Cardiac muscle cell (in vitro differentiated cells and primary cell): ENCODE measurements around the gene CTRB1. TPM values are rescaled to one million over a fixed set of nuclear protein-coding genes. Genes with fewer than 3 reads are reported as not detected.
"Not testable (repeated sequence)": the region's sequence is repeated elsewhere in the genome, so short reads cannot be mapped to it uniquely, and the experiment has no call there.

ENCODE experiments used
- DNase-seq, 2 donors: peaks; one replicate each; pipeline versions ENCODE4 v3.0.0 to v3.0.0-alpha.2; 2010 to 2017; ENCODE audit warnings: low read depth in 1 of 2, low spot score in 1 of 2
- H3K27ac ChIP-seq: fragments of 200-600 bp; sonication (generic); 2 replicates; pipeline ENCODE4 v1.5.1; 2016
- H3K27me3 ChIP-seq: fragments of 200-600 bp; sonication (generic); 2 replicates; pipeline ENCODE4 v1.6.0; 2016; ENCODE audit warnings: control low read depth
- H3K36me3 ChIP-seq: fragments of 200-600 bp; sonication (generic); 2 replicates; pipeline ENCODE4 v1.5.1; 2016; ENCODE audit warnings: control low read depth
- H3K4me1 ChIP-seq: fragments of 200-600 bp; sonication (generic); 2 replicates; pipeline ENCODE4 v1.8.1; 2017; ENCODE audit warnings: low read depth, mild to moderate bottlenecking, mixed run types
- H3K4me3 ChIP-seq: fragments of 200-600 bp; sonication (generic); 2 replicates; pipeline ENCODE4 v1.5.1; 2016; ENCODE audit warnings: mild to moderate bottlenecking
- H3K9me3 ChIP-seq: fragments of 200-600 bp; sonication (generic); 2 replicates; pipeline ENCODE4 v1.5.1; 2017; ENCODE audit warnings: low read depth, mild to moderate bottlenecking, control low read depth
- CTCF ChIP-seq: IDR thresholded peaks from 2 replicates; pipeline ENCODE4 v1.5.1; 2012; ENCODE audit warnings: low read depth, mild to moderate bottlenecking, low read length
- polyA plus RNA-seq: library from polyadenylated mRNA; unstranded; fragments of >200 nt; fragmentation: Nextera tagmentation; extraction: Ambion mirVana; gene quantifications from 2 replicates; pipeline ENCODE4 v1.2.1, GENCODE V29; 2016
- total RNA-seq: library from RNA; depleted of rRNA; stranded (reverse); fragments of >200 nt; gene quantifications from 2 replicates; pipeline ENCODE4 v1.2.3, GENCODE V29; 2016

Gene CTRB1
- total and polyA plus RNA-seq, 2 experiments from 2014 or later: 1.1 TPM; not detected in 1

GRCh38 chr16:75271441-75272096, 52.8 kb downstream of the CTRB1 start:
- Histone ChIP-seq H3K27ac (peak overlapping the region; percentile 51), H3K36me3 (no peaks in the 10 kb centered on the region), H3K4me1 (peaks cover 14% of the 10 kb centered on the region), H3K9me3 (no peaks in the 10 kb centered on the region), H3K4me3 (no peak overlapping the region), H3K27me3 (no peaks in the 10 kb centered on the region)
- no peak for TF ChIP-seq CTCF
- DNase-seq: no peak

- H3K9me3 ChIP-seq: no peaks in the 10 kb centered on the region
- no peak for TF ChIP-seq CTCF
- H3K4me3 ChIP-seq: no peak overlapping the region
- H3K36me3 ChIP-seq: no peaks in the 10 kb centered on the region
- peak overlapping the region; percentile 51 for H3K27ac ChIP-seq
- DNase-seq: peak in 1 of 2 donors; percentile 58
- H3K27me3 ChIP-seq: no peaks in the 10 kb centered on the region
- H3K4me1 ChIP-seq: peaks cover 13% of the 10 kb centered on the region
These were observed 53.3 kb downstream of the CTRB1 start for GRCh38 chr16:75272097-75272551.

- not testable (repeated sequence) for H3K27ac ChIP-seq, H3K4me3 ChIP-seq, DNase-seq, H3K36me3 ChIP-seq, H3K9me3 ChIP-seq, H3K27me3 ChIP-seq
- H3K4me1 ChIP-seq: peaks cover 10% of the 10 kb centered on the region
These were observed 53.8 kb downstream of the CTRB1 start for GRCh38 chr16:75272629-75273028.

GRCh38 chr16:75273054-75273925, 54.5 kb downstream of the CTRB1 start:
- H3K36me3 ChIP-seq: no peaks in the 10 kb centered on the region
- no peak for TF ChIP-seq CTCF
- peaks cover 5% of the 10 kb centered on the region for H3K4me1 ChIP-seq
- no peak overlapping the region for H3K4me3 ChIP-seq
- no peak for DNase-seq
- H3K27ac ChIP-seq: no peak overlapping the region
- no peaks in the 10 kb centered on the region for H3K27me3 ChIP-seq
- no peaks in the 10 kb centered on the region for H3K9me3 ChIP-seq

Other genes with a start within 250 kb of the CTRB1 start
- gene WDR59, start 233.9 kb upstream of the CTRB1 start, total RNA-seq: 26.9 and 51.1 TPM in 2 replicates
- gene WDR59, start 233.9 kb upstream of the CTRB1 start, polyA plus RNA-seq: 46.3 and 58.0 TPM in 2 replicates
- 43.2 and 58.7 TPM in 2 replicates for gene ZNRF1, start 220.0 kb upstream of the CTRB1 start, total RNA-seq
- gene ZNRF1, start 220.0 kb upstream of the CTRB1 start, polyA plus RNA-seq: 45.3 and 47.7 TPM in 2 replicates
- 7.6 and 12.2 TPM in 2 replicates for gene LDHD, start 102.2 kb upstream of the CTRB1 start, total RNA-seq
- 6.0 and 13.4 TPM in 2 replicates for gene LDHD, start 102.2 kb upstream of the CTRB1 start, polyA plus RNA-seq
- 10.5 and 11.5 TPM in 2 replicates for gene ZFP1, start 70.5 kb upstream of the CTRB1 start, total RNA-seq
- 7.8 and 8.5 TPM in 2 replicates for gene ZFP1, start 70.5 kb upstream of the CTRB1 start, polyA plus RNA-seq
- 0.63 TPM in 1 of 2 replicates, not detected in the other for gene CTRB2, start 11.8 kb upstream of the CTRB1 start, total RNA-seq
- 0.76 TPM in 1 of 2 replicates, not detected in the other for gene CTRB2, start 11.8 kb upstream of the CTRB1 start, polyA plus RNA-seq
- 105 and 121 TPM in 2 replicates for gene BCAR1, start 32.6 kb downstream of the CTRB1 start, total RNA-seq
- gene BCAR1, start 32.6 kb downstream of the CTRB1 start, polyA plus RNA-seq: 83.7 and 106 TPM in 2 replicates
- gene CFDP1, start 214.5 kb downstream of the CTRB1 start, total RNA-seq: 78.1 and 103 TPM in 2 replicates
- 114 and 116 TPM in 2 replicates for gene CFDP1, start 214.5 kb downstream of the CTRB1 start, polyA plus RNA-seq
- gene TMEM170A, start 245.7 kb downstream of the CTRB1 start, total RNA-seq: 14.5 and 29.0 TPM in 2 replicates
- 22.7 and 27.2 TPM in 2 replicates for gene TMEM170A, start 245.7 kb downstream of the CTRB1 start, polyA plus RNA-seq